ENCODE results near the gene FERMT1.

FERMT1 gene

DNA sequence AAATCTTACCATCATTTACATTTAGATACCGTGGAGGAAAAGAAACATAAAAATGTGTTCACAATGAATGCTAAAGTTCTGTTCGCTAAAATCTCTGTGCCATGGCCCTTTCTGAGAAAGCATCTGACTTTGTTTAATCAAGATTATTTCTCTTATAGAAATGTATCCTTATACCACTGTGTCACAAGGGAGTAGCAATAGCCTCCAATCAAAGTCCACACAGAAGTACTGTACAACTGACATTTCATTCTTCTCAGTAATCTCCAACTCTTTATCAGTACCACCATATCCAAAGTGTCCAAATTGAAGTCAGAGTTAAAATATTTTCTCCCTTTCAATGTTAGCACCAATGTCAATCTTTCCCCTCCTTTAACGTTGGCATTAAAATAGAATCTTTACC is 6.1 kb downstream of the FERMT1 start:
- no peak for TF ChIP-seq CTCF (IDR thresholded peaks at IDR 0.05; ENCODE audit: insufficient read depth, low read length, poor library complexity, severe bottlenecking)
- Histone ChIP-seq H3K4me3 (ENCODE audit: insufficient read depth, low read length, poor library complexity, severe bottlenecking) (no peak overlapping the region), H3K36me3 (ENCODE audit: low read length) (no peaks in the 10 kb centered on the region)

DNA sequence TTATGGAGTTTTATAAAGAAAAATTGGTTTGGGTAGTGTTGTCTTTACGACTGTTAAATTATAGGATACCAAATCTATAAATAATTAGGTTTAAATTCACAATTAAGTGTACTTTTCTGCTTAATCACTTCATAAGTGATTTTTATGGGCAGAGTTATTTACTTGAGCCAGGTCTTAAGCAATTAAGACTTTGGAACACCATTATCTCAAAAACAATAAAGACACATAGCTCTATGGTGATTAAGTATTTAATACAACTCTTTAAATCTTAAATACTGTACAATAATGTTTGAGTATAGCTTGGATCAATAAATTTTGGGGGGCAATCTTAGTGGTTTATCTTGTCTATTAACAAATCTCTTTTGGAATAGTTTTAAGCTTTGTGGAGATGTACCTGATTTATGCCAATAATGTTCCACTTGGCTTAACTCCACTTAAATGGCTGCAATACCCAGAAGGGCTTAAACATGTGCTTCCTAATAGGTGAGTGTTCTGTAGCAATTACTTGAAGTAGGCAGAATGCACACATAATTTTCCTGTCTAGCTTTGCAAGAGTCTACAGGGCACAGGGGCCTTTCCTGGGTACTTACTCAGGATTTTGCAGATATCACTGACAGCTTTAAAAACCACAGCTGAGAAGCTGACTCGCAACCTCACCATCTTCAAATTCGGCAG is 7.5 kb downstream of the FERMT1 start:
- no peak for TF ChIP-seq CTCF (IDR thresholded peaks at IDR 0.05; ENCODE audit: insufficient read depth, low read length, poor library complexity, severe bottlenecking)
- no peak for TF ChIP-seq EZH2phosphoT487 (conservative IDR thresholded peaks at IDR 0.05; ENCODE audit: low read length)

More for the DNA sequence above, 6.1 kb downstream of the FERMT1 start:
- Histone ChIP-seq H3F3A (ENCODE audit: insufficient read depth) (no peaks in the 10 kb centered on the region), H3K27ac (ENCODE audit: low read depth, low read length) (no peak overlapping the region), H2AFZ (ENCODE audit: low read depth, low read length, severe bottlenecking) (no peak overlapping the region), H3K27me3 (ENCODE audit: low read length) (no peaks in the 10 kb centered on the region), H3K9me3 (ENCODE audit: insufficient read depth, low read length) (no peaks in the 10 kb centered on the region), H3K79me2 (ENCODE audit: insufficient read depth, low read length) (no peaks in the 10 kb centered on the region), H3K4me2 (ENCODE audit: low read depth, low read length, poor library complexity, severe bottlenecking) (no peak overlapping the region), H4K20me1 (ENCODE audit: low read depth, low read length) (no peaks in the 10 kb centered on the region), H3K9ac (ENCODE audit: low read length) (no peak overlapping the region), H3K9me2 (replicated peaks; ENCODE audit: insufficient read depth, low read length) (no peaks in the 10 kb centered on the region)

DNA sequence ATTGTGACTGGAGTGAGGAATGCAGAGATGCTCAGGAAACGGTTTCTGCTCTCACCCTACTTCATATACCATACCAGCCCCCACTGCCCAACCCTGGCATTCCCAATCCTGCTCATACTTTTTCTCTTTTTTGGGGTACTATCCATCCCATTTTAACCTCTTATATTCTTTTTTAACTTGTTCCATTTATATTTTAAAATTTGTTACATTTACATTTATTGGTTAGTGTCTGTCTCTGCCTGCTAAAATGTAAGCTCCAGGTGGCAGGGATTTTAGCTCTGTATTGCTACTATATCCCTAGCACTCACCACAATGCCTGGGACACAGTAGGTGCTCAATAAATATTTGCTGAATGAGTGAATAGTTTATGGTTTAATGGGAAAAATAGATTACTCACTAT is 8.1 kb downstream of the FERMT1 start:
- H3K36me3 ChIP-seq (ENCODE audit: low read length) = no peaks in the 10 kb centered on the region
- H3K9me3 ChIP-seq (ENCODE audit: insufficient read depth, low read length) = no peaks in the 10 kb centered on the region
- no peak overlapping the region for H3K4me3 ChIP-seq (ENCODE audit: insufficient read depth, low read length, poor library complexity, severe bottlenecking)
- H3K27me3 ChIP-seq (ENCODE audit: low read length) = no peaks in the 10 kb centered on the region
- no peaks in the 10 kb centered on the region for H3F3A ChIP-seq (ENCODE audit: insufficient read depth)
- no peak overlapping the region for H3K9ac ChIP-seq (ENCODE audit: low read length)
- H3K4me2 ChIP-seq (ENCODE audit: low read depth, low read length, poor library complexity, severe bottlenecking) = no peak overlapping the region
- no peak overlapping the region for H2AFZ ChIP-seq (ENCODE audit: low read depth, low read length, severe bottlenecking)
- no peaks in the 10 kb centered on the region for H4K20me1 ChIP-seq (ENCODE audit: low read depth, low read length)
- no peaks in the 10 kb centered on the region for H3K9me2 ChIP-seq (replicated peaks; ENCODE audit: insufficient read depth, low read length)
- H3K27ac ChIP-seq (ENCODE audit: low read depth, low read length) = no peak overlapping the region
- no peaks in the 10 kb centered on the region for H3K79me2 ChIP-seq (ENCODE audit: insufficient read depth, low read length)
- TF ChIP-seq CTCF (IDR thresholded peaks at IDR 0.05; ENCODE audit: insufficient read depth, low read length, poor library complexity, severe bottlenecking) (no peak), EZH2phosphoT487 (conservative IDR thresholded peaks at IDR 0.05; ENCODE audit: low read length) (no peak)

More for the DNA sequence above, 7.5 kb downstream of the FERMT1 start:
- no peak overlapping the region for H2AFZ ChIP-seq (ENCODE audit: low read depth, low read length, severe bottlenecking)
- H3F3A ChIP-seq (ENCODE audit: insufficient read depth) = no peaks in the 10 kb centered on the region
- H3K4me3 ChIP-seq (ENCODE audit: insufficient read depth, low read length, poor library complexity, severe bottlenecking) = no peak overlapping the region
- H3K9ac ChIP-seq (ENCODE audit: low read length) = no peak overlapping the region
- H3K9me2 ChIP-seq (replicated peaks; ENCODE audit: insufficient read depth, low read length) = no peaks in the 10 kb centered on the region
- no peaks in the 10 kb centered on the region for H3K9me3 ChIP-seq (ENCODE audit: insufficient read depth, low read length)
- H3K36me3 ChIP-seq (ENCODE audit: low read length) = no peaks in the 10 kb centered on the region
- no peak overlapping the region for H3K4me2 ChIP-seq (ENCODE audit: low read depth, low read length, poor library complexity, severe bottlenecking)
- H3K79me2 ChIP-seq (ENCODE audit: insufficient read depth, low read length) = no peaks in the 10 kb centered on the region
- no peaks in the 10 kb centered on the region for H3K27me3 ChIP-seq (ENCODE audit: low read length)
- H3K27ac ChIP-seq (ENCODE audit: low read depth, low read length) = no peak overlapping the region
- no peaks in the 10 kb centered on the region for H4K20me1 ChIP-seq (ENCODE audit: low read depth, low read length)
